Sigmoid colon (tissue), 3 donors: ENCODE results near the gene LHX3.

Experiments
- POLR2A ChIP-seq, 2 donors: fragments of 450-650 bp; IDR thresholded peaks; one replicate each; pipeline ENCODE4 v1.6.1; 2016; ENCODE audit warnings: antibody characterized with exemption in 2 of 2, mild to moderate bottlenecking in 2 of 2, moderate library complexity in 2 of 2
- TF ChIP-seq, protein P1 (sequence below), 4 experiments: fragments of 450-650 bp in 3 of 4; fragments of 200-600 bp in 1 of 4; IDR thresholded peaks; one replicate each; pipeline ENCODE4 v1.5.1; 2016 to 2019; ENCODE audit warnings: antibody characterized with exemption in 4 of 4, mild to moderate bottlenecking in 3 of 4, moderate library complexity in 2 of 4

DNA sequence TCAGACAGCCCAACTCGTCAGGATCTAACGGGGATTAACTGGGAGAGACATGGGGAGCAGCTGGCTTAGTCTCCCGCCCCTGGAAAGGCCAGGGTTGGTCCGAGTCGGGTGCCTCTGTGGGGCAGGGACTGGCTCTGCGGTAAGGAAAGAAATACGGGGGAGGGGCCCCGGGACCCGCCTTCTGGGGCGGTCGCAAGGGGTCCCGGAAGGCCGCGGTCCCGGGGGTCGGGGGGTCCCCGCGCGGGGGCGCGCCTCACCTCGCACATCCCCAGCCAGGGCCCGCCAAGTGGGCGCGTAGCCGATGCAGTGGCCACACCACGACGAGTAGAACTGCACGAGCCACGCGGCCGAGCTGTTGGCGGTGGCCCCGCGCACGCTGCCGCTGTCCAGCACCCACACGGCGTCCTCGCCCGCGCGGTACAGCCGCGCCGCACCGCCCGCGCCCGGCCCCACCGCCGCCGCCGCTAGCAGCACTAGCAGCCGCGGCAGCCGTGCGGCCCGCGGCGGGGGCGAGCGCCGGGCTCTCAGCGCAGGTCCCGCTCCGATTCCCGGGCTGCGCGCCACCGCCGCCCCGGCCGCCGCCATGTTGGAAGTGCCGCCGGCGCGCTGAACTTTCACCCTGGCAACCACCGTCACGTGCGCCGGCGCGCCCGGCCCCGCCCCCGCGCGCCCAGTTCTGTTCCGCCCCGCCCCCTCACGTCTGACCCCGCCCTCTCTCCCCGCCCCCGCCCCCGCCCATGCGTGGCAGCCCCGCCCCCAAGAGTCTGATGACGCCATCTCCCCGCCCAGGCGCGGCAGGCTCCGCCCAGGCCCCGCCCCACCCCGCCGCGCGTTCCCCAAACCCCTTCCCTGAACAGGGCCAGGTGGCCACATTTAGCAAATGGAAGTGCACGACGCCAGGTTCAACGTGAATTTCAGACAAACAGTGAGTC, 40.6 kb upstream of the LHX3 start, which contains the start of gene QSOX2:
- no peak for TF ChIP-seq POLR2A (IDR thresholded peaks at IDR 0.05)
- TF ChIP-seq, protein P1, sequence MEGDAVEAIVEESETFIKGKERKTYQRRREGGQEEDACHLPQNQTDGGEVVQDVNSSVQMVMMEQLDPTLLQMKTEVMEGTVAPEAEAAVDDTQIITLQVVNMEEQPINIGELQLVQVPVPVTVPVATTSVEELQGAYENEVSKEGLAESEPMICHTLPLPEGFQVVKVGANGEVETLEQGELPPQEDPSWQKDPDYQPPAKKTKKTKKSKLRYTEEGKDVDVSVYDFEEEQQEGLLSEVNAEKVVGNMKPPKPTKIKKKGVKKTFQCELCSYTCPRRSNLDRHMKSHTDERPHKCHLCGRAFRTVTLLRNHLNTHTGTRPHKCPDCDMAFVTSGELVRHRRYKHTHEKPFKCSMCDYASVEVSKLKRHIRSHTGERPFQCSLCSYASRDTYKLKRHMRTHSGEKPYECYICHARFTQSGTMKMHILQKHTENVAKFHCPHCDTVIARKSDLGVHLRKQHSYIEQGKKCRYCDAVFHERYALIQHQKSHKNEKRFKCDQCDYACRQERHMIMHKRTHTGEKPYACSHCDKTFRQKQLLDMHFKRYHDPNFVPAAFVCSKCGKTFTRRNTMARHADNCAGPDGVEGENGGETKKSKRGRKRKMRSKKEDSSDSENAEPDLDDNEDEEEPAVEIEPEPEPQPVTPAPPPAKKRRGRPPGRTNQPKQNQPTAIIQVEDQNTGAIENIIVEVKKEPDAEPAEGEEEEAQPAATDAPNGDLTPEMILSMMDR (IDR thresholded peaks at IDR 0.05): no peak
